GM19193 (cell line): ENCODE results near the gene C11orf21.

Experiments used
- POLR2A ChIP-seq: IDR thresholded peaks from 4 replicates; pipeline ENCODE4 v1.6.1; 2011; ENCODE audit not compliant: insufficient read depth, insufficient read length; ENCODE audit errors: extremely low read depth

C11orf21 gene

DNA sequence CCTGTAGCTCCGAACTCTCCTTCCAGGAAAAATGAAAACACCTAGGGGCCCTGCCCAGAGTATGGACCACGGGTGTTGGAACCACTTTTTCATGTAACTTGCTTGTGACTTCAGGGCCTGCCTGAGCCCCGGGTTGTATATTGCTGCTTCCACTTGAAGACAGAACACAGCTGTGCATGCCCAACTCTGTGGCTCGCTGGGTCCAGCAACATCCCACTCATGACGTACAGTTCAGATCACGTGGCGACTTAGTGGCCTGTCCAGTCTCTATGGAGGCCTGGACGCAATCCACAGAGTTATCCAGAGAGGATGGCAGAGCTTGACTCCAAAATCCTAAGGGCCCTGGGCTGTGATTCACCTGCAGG, 6.8 kb downstream of the C11orf21 start:
- TF ChIP-seq POLR2A, result no peak

DNA sequence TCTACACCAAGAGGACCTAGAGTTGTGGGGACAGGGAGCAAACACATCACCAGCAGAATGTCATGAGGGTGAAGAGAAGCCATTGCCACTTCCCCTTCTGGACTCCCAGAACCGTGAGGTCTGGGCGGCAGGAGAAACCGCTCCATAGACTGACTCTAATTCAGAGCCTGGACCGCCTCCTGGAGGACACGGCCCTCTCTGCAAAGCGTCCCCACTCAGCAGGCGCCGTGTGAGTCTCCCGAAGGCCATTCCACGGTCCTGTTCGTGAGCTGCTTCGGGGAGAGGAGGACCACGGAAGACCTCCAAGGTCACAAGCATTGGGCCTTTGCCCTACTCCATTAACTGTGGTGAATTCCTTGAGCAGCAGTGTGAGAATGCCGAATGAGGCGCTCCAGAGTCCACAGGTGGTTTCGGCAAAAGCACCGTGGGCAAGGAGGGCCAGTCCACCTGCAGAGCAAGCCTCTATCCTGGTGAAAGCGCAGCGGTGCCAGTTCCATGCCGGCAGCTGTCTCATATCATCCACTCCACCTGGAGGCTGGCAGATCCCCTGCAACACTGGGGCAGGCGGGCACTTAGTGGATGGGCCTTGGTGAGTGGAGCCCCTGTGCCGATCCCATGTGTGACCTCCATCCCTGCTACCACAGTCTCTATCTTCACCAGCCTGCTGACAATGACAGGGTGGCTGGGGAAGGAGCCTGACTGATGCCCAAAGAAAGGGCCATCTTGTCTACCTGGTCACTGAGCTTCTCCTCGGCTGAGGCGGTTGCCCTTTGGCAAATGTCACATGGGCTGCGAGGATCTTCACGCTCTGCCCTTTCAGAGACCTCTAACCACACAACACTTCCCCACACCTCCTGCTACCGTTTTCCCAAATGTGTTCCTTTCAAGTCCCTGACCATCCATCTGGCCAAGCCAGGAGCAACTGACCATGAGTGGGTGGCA, 7.5 kb downstream of the C11orf21 start:
- no peak for TF ChIP-seq POLR2A

DNA sequence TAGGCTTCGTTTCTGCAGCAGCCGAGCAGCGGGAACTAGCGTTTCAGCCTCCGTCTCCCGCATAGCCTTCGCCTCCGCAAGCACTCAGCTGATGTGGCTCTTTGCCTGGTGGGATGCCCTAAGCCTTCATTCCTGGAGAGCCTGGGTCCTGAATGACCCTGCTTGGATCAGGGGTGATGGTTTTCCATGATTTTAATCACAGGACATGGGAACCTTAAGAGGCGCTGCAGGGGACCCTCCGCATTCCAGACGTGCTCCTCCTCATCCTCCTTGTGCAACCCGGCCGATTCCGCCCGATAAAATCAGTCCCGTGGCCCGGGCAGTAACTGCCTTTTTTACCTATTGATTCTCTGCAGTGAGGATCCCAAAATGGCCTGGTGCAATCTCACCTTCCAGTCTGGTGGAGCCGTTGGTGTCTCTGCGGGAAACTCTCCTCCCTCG, 8.2 kb downstream of the C11orf21 start:
- no peak for TF ChIP-seq POLR2A

DNA sequence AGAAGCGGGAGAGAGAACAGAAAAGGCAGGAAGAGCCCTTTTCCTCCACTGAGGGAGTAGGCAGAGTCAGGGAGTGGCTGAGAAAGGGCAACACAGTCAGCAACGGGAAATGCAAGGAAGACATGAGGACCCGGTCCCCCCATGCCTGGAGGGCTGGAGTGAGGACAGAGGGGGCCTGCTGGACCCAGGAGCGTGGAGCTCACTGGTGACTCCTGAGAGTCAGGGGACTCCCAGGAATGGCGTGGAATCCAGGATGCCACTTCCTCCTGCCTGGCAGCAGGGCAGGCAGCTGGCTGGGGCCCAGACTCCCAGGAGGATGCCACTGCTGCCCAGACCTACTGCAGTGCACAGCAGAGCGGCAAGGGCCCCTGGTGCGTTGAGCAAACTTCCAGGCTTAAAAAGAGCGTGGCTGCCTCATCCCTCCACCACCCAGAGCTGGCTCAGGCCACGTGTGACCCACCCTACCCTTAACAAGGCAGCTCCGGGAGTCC, 11.3 kb downstream of the C11orf21 start:
- TF ChIP-seq POLR2A, result no peak

DNA sequence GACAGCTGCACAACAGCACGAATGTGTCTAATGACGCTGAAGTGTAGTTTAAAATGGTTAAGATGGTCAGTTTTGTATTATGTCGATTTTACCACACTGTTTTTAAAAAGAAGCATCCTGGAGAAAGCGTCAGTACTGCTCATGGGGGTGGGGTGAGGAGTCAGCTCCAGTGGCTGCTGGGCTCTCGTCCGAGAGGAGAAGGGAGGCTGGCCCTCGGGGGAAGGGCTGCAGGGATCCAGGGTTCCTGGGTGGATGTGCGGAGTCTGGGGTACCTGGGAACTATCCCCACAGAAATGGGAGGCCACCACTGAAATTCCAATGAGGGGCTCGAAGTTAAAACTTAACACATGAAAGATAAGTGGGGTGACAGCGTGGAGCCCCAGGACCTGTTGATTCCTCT, 11.9 kb downstream of the C11orf21 start:
- TF ChIP-seq POLR2A, result no peak

DNA sequence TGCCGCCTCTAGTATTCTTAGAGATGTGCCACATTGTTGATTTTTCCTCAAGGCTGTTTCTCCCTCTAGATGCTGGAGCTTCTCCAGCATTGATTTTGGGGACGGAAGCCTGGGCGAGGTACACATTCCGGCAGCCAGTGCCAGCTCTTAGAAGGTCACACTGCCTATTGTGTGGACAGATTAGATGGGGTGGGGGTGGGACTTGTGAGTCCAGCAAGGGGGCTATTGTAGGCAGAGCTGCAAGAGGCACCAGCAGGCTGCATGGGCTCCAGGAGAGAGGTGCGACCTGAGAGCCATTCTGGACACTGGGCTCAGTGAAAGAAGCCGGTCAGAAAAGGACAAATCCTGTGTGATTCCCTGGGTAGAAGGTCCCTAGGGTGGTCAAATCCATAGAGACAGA, 12.4 kb downstream of the C11orf21 start:
- no peak for TF ChIP-seq POLR2A

DNA sequence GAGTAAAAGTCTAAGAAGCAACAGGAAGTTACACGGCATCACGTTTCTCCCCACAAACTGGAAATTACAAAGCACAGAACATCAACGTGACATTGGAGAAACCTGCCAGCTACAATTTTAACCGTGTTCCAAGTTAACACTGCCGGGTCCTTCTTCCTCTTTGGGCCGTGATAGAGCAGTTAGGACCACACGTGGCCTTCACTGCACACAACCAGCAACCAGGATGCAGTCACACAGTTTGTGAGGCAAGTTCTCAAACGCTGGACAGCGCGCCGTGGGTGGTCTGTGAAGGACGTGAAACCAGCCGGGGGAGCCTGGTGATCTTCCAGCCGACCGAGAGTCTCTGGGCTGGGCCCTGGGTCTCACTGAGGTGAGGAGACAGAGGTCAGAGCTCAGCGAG, 14.6 kb downstream of the C11orf21 start:
- no peak for TF ChIP-seq POLR2A

DNA sequence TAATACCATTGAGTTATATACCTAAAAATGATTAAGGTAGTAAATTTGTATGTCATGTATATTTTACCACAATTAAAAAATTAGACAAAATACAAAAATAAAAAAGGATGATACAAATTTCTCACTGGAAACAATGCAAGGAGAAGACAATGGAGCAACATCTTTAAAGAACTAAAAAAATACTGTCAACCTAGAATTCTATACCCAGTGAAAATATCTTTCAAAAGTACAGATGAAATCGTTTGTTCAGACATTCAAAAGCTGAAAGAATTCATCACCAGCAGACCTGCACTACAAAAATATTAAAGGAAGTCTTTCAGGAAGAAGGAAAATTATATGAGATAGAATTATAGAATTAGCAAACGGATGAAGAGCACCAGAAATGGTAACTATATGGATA, 21.5 kb downstream of the C11orf21 start:
- TF ChIP-seq POLR2A, result no peak

DNA sequence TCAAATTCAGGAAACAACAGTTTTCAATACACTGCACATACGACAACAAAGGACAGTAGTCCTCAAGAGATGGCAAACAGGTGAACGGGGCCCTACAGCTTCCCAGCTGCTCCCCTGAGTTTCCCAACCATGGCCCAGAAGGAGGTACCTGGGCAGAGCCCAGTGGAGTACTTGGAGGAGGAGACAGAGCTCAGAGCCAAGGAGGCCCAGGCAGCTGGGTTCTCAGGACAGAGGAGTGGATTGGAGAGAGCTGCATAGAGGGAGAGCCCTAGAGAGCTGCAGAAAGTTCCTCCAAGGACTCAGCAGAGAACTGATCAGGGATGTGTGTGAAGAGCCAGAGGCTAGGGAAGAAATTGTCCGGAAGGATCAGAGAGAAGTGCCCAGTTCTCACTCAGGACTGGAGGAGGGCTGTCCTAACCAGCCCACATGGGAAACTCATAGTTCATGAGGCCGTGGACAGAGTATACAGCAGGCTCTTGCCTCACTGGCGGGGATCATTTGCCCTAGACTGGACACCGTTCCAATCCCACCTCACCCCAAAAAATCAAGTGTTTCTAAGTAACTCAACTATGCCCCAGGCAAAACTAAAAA, 23.7 kb downstream of the C11orf21 start:
- TF ChIP-seq POLR2A, result no peak

DNA sequence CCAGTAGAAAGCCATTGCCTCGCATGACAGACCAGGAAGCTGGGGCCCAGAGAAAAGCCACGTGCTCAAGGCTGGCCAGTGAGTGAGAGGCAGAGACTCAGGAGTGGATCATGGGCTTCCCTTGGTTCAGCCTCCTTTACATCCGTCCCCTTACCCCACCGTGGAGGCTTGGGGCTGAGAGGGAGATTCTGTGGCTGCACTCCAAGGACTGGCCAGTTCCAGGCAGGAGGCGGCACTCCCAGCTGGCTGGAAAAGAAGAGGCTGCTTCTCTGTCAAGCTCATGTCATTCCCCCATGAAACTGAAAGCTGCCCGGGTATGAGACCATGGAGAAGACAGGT, 24.7 kb downstream of the C11orf21 start:
- TF ChIP-seq POLR2A, result no peak

DNA sequence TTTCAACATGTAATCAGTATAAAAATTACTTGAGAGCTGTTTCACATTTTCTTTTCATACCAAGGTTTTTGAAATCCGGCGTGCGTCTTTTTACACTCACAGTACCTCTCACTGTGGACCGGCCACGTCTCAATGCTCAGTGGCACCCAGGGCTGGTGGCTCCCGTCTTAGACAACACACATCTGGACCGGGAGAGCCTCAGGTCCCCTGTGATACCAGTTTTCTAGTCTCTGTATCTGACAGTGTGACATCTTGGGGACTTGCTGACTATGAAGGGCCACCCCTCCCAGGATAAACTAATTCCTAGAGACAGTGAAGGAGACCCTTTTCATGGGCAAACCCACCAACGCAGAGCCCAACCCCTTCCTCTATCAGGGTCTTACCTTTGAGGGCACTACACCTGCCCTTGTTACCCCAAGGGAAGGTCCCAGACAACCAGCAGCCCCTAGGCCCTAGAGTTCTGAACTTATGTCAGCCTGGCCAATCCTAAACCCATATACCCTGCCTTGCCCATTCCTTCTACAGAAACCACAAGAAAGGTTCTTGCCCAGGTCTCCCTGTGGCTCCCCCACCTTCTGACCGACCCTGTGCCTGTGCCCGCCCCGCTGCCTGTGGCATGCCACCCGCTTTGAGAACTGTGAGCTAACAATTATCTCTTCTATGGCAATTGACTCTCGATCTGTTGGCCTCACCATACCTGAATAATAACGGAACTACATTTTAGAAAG, 25.3 kb downstream of the C11orf21 start:
- TF ChIP-seq POLR2A, result no peak

DNA sequence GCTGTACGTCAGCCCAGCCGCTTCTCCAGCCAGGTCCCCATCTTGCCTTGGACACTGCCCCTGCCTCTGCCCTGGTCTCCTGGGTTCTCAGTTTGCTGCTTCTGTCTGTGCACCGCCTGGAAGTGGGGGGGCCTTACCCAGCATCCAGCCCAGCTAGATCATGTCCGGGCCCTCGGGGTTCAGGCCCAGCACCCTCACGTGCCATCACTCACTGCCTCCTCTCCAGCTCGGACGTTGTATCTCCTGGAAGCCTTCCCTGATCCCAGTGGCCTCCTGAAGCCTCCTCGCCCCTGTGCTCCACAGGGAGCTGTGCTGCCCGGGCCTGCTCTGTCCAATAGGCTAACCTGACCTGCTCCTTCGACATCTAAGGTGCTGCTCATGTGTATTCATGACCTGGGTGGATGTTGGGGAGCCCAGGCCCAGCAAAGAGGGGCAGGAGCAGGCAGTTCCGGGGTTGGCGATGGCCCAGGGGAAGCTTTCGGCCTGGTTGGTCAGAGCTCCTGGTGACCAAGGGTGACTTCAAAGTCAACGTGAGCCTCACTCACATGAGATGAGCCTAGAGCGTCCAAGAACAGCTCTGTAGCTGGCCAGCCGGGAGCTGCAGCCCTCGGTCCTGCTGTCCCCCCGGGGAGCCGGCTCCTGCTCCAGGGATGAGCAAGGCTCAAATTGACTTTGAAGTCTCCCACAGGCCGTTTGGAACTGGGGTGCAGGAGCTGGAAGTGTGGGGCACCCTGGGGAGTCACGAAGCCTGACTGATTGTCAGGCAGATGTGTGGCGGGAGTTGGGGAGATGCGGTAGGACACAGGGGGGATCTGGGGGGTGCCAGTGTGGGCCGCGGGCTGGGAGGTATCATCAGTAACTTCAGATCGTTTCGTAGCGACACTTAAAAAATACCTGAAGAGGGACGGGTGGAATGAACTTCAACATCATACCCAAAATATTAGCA, 26.1 kb downstream of the C11orf21 start:
- TF ChIP-seq POLR2A, result no peak

DNA sequence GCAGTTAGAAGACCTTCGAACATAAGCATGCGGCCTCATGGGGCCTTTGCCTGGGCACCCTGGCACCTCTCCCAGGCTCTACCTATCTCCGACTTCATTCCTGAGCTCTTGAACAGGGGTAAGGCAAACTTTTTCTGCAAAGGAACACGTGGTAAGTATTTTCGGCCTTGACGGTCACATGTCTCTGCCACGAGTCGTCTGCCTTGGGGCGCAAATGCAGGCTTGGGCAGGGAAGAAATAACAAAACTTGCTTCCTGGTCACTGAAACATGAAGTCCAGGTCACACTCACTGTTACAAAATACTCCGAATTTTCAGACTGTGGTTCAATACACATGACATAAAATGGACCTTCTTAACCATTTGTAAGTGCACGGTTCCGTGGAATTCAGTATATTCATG, 27.9 kb downstream of the C11orf21 start:
- TF ChIP-seq POLR2A, result no peak

DNA sequence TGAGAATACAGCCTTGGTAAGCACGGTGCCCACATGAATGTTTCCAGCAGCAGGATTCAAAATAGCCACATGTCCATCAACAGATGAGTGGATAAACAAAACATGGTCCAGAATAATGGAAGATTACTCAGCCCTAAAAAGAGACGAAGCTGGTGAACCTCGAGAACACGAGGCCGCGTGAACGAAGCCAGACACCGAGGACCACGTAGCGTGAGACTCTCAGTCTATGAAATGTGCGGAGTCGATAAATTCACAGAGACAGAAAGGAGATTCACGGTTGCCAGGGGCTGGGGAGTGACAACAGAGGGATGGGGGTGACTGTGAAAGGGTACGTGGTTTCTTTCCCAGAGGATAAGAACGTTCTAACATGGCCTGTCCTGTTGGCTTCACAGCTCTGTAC, 28.4 kb downstream of the C11orf21 start:
- TF ChIP-seq POLR2A, result no peak

DNA sequence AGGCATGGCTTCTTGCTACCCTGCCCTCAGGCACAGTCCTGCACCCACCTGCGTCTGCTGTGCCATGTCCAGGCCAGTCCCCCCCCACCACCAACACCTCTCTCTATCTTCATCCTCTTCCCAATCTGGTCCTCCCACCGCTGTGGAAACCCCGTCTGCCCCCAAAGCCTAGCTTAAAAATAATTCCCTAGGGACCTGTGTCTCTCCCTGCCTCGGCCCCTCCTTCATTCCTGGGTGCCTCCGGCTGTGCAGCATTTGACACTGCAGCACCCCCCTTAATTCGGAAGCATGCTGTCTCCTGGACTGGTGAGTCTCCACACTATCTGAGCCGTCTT, 28.8 kb downstream of the C11orf21 start:
- TF ChIP-seq POLR2A, result no peak
